GM19468 (cell line): Measurements from ENCODE around the gene FBXL7.
"Not testable (repeated sequence)": the region's sequence is repeated elsewhere in the genome, so short reads cannot be mapped to it uniquely, and the experiment has no call there.

Experiments used
- ATAC-seq: cut with Tn5 transposase; IDR thresholded peaks from one replicate; pipeline ENCODE4 v1.9.1; 2021; ENCODE audit warnings: mild to moderate bottlenecking, moderate library complexity, moderate number of reproducible peaks; ENCODE audit not compliant: unreplicated experiment; ENCODE audit errors: extremely low read depth

FBXL7 gene

GRCh38 chr5:15837551-15838289, 337.7 kb downstream of the FBXL7 start:
- ATAC-seq: no peak

- ATAC-seq: no peak
These were observed 344.3 kb downstream of the FBXL7 start for GRCh38 chr5:15844253-15844652.

GRCh38 chr5:15844871-15845270, 344.9 kb downstream of the FBXL7 start:
- no peak for ATAC-seq

GRCh38 chr5:15850536-15850935, 350.6 kb downstream of the FBXL7 start:
- no peak for ATAC-seq

GRCh38 chr5:15850939-15851341, 351.0 kb downstream of the FBXL7 start:
- ATAC-seq: no peak

- ATAC-seq: no peak
These were observed 352.2 kb downstream of the FBXL7 start for GRCh38 chr5:15852217-15852616.

GRCh38 chr5:15852949-15853348, 353.0 kb downstream of the FBXL7 start:
- ATAC-seq: no peak

- no peak for ATAC-seq
These were observed 358.3 kb downstream of the FBXL7 start for GRCh38 chr5:15858326-15858725.

GRCh38 chr5:15864536-15865215, 364.7 kb downstream of the FBXL7 start:
- no peak for ATAC-seq

- not testable (repeated sequence) for ATAC-seq
These were observed 372.3 kb downstream of the FBXL7 start for GRCh38 chr5:15872259-15872658.

- no peak for ATAC-seq
These were observed 377.9 kb downstream of the FBXL7 start for GRCh38 chr5:15877914-15878313.

GRCh38 chr5:15880201-15880600, 380.2 kb downstream of the FBXL7 start:
- ATAC-seq: no peak

GRCh38 chr5:15885156-15885555, 385.2 kb downstream of the FBXL7 start:
- no peak for ATAC-seq

GRCh38 chr5:15886156-15886555, 386.2 kb downstream of the FBXL7 start:
- ATAC-seq: no peak

- ATAC-seq: no peak
These were observed 387.1 kb downstream of the FBXL7 start for GRCh38 chr5:15887093-15887492.

- no peak for ATAC-seq
These were observed 389.0 kb downstream of the FBXL7 start for GRCh38 chr5:15889001-15889400.

- no peak for ATAC-seq
These were observed 393.9 kb downstream of the FBXL7 start for GRCh38 chr5:15893866-15894265.

- ATAC-seq: no peak
These were observed 397.7 kb downstream of the FBXL7 start for GRCh38 chr5:15897656-15898055.

GRCh38 chr5:15898641-15899040, 398.7 kb downstream of the FBXL7 start:
- no peak for ATAC-seq

- no peak for ATAC-seq
These were observed 399.5 kb downstream of the FBXL7 start for GRCh38 chr5:15899481-15899880.

GRCh38 chr5:15901151-15901550, 401.2 kb downstream of the FBXL7 start:
- no peak for ATAC-seq

GRCh38 chr5:15902066-15902465, 402.1 kb downstream of the FBXL7 start:
- no peak for ATAC-seq
